Measurements from ENCODE around the gene CYP4F3.
"Not testable (repeated sequence)": the region's sequence is repeated elsewhere in the genome, so short reads cannot be mapped to it uniquely, and the experiment has no call there.

Gene CYP4F3

GRCh38 chr19:15631817-15632216, 8.9 kb upstream of the CYP4F3 start:
- no peak for DNase-seq (ENCODE audit: low read depth, low spot score)

GRCh38 chr19:15633082-15633835, 7.4 kb upstream of the CYP4F3 start:
- DNase-seq (ENCODE audit: low read depth, low spot score), result no peak

- DNase-seq (ENCODE audit: low read depth, low spot score), result no peak
These were observed 6.6 kb upstream of the CYP4F3 start for GRCh38 chr19:15634105-15634504.

- no peak for DNase-seq (ENCODE audit: low read depth, low spot score)
These were observed 5.5 kb upstream of the CYP4F3 start for GRCh38 chr19:15635016-15635805.

- no peak for DNase-seq (ENCODE audit: low read depth, low spot score)
These were observed 4.7 kb upstream of the CYP4F3 start for GRCh38 chr19:15636026-15636425.

DNA sequence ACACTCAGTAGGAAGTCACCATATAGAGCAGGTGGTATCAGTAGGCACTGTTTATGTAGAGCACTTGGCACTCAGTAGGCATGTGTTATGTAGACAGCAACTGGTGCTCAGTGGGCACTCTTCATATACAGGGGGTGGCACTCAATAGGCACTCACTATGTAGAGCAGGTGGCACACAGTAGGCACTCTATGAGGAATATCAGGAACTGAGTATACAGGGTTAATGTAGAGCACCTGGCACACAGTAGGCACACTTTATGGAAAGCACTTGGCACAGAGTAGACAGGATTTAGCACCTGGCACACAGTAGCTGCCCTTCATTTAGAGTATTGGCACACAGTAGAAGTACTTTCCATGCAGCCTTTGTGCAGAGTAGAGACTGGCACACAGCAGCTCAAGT, 1.1 kb upstream of the CYP4F3 start:
- DNase-seq (ENCODE audit: low read depth, low spot score), result no peak

GRCh38 chr19:15640904-15641597, 354 bp downstream of the CYP4F3 start:
- DNase-seq (ENCODE audit: low read depth, low spot score), result no peak

- DNase-seq (ENCODE audit: low read depth, low spot score), result no peak
These were observed 1.3 kb downstream of the CYP4F3 start for GRCh38 chr19:15641901-15642491.

GRCh38 chr19:15642807-15643206, 2.1 kb downstream of the CYP4F3 start:
- no peak for DNase-seq (ENCODE audit: low read depth, low spot score)

DNA sequence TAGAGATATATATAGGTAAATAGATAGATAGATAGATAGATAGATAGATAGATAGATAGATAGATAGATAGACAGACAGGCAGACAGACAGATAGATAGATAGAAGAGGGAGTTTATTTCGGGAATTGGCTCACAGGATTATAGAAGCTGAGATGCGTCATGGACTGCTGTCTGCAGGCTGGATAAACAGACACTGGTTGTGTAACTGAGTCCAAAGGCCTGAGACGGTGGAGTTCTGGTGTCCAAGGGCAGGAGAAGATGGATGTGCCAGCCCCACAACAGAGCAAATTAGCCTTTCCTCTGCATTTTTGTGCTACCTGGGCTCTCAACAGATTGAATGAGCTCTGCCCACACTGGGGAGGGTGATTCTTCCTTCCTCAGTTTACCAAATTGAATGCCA, 2.7 kb downstream of the CYP4F3 start:
- no peak for DNase-seq (ENCODE audit: low read depth, low spot score)

GRCh38 chr19:15644066-15644741, 3.5 kb downstream of the CYP4F3 start:
- DNase-seq (ENCODE audit: low read depth, low spot score), result no peak

DNA sequence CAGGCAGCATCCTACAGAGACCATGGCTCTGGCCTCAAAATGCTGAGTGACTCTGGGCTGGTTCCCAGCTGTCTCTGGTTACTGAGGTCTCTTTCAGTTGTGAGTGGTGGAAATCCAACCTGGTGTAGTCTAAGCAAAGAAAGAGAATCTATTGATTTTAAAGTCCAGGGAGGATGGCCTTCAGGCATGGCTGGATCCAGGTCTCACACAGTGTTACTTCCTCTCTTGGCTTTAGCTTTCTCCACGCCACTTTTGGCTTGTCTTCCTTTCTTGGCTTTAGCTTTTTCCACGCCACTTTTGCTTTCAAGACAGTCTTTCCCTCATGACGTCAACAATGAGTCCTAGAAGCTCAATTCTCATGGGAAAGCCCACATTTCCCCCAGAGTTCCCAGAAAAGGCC, 4.1 kb downstream of the CYP4F3 start:
- no peak for DNase-seq (ENCODE audit: low read depth, low spot score)

- DNase-seq (ENCODE audit: low read depth, low spot score), result no peak
These were observed 8.8 kb downstream of the CYP4F3 start for GRCh38 chr19:15649526-15649925.

GRCh38 chr19:15650123-15650522, 9.4 kb downstream of the CYP4F3 start:
- DNase-seq (ENCODE audit: low read depth, low spot score), result not testable (repeated sequence)

DNA sequence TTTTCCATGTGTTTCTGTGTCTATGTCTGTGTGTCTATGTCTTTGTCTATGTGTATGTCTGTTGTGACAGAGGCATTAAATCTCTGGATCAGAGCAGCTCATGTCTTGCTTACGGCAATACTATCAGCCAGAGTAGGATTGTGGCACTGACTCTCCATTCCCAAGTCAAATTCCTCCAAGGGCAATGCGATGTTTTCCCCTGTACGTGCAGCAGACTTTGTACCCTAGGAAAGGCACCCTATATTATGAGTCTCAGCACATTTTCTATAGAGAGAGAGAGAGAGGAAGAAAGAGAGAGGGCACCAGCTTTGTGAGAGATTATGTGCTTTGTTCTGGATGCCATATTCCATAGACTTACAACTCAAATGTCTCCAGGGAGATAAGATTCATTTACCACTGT, 11.1 kb downstream of the CYP4F3 start:
- DNase-seq (ENCODE audit: low read depth, low spot score), result no peak

GRCh38 chr19:15652559-15653278, 12.0 kb downstream of the CYP4F3 start:
- no peak for DNase-seq (ENCODE audit: low read depth, low spot score)

- DNase-seq (ENCODE audit: low read depth, low spot score), result no peak
These were observed 15.8 kb downstream of the CYP4F3 start for GRCh38 chr19:15656467-15656866.

DNA sequence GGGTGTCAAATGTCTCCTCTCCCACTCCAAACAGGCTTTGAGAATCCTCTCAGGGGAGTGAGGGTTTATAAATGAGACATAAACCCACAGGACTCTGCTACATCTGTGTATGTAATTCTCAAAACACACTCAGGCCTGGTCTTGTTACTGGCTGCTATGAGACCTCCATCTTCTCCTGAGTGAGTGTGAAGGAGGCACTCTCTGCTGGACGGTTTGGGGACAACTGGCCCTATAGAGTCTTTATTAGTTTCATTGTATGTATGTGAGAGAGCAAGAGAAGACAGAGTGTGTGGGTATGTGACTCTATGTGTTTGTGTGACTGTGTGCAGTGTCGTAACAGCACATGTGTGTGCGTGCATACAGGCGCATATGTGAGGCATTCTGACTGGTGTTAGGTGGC, 22.6 kb downstream of the CYP4F3 start:
- no peak for DNase-seq (ENCODE audit: low read depth, low spot score)

DNA sequence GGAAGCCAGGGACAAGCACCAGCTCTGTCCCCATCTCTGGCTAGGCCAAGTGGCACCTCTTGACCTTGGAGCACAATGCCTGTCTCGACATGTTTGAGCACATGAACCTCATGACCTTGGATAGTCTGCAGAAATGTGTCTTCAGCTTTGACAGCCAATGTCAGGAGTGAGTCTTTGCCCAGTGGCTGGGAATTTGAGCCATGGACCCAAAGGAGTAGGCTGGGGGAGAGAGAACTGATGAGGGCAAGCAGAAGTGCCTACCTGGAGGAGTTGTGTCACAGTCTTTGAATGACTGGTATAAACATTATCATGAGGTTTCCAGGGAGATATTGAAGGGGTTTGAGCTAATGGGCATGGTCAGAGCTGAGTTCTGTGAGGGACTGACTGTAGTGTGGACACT, 25.5 kb downstream of the CYP4F3 start:
- no peak for DNase-seq (ENCODE audit: low read depth, low spot score)

DNA sequence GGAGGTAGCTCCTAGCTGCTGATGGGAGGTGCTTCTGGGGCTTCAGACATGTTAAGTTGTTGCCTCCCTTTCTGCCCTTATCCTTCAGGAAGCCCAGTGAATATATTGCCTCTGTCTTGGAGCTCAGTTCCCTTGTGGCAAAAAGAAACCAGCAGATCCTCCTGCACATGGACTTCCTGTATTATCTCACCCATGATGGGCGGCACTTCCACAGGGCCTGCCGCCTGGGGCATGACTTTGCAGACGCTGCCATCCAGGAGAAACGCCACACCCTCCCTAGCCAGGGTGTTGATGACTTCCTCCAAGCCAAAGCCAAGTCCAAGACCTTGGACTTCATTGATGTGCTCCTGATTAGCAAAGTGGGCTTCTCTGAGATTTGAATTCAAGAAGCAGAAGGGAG, 26.2 kb downstream of the CYP4F3 start:
- no peak for DNase-seq (ENCODE audit: low read depth, low spot score)

DNA sequence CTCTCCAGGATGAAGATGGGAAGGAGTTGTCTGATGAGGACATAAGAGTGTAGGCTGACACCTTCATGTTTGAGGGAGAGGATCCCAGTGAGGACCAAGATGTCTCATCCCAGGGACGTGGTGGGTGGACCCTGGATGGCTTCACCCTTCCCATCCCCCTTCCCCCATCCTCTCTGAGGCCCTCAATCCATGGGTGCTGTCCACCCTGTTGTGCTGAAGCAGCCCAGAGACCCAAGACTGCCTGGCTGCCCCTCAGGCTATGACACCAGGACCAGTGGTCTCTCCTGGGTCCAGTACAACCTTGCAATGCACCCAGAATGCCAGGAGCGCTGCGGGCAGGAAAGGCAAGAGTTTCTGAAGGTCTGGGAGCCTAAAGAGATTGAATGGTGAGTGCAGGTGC, 28.7 kb downstream of the CYP4F3 start:
- no peak for DNase-seq (ENCODE audit: low read depth, low spot score)
